HepG2 (cell line): ENCODE results near the gene GHR. TPM values are rescaled to one million over a fixed set of nuclear protein-coding genes. Genes with fewer than 3 reads are reported as not detected.

Experiments used
- ATF7 ChIP-seq, 2 experiments: fragments of 450-650 bp in 1 of 2; sonication (generic) in 1 of 2; formaldehyde crosslinking in 1 of 2; IDR thresholded peaks; 2 replicates each; pipeline versions ENCODE4 v1.4.0 to v1.6.1; 2016 to 2020; ENCODE audit warnings: antibody characterized with exemption in 1 of 2, mild to moderate bottlenecking in 1 of 2, missing genetic modification reagents in 1 of 2
- ELF3 ChIP-seq: IDR thresholded peaks from 2 replicates; pipeline ENCODE4 v1.6.1; 2016; ENCODE audit warnings: missing genetic modification reagents, missing compliant biosample characterization
- EZH2 ChIP-seq: conservative IDR thresholded peaks from 2 replicates; pipeline ENCODE4 v1.6.1; 2012; ENCODE audit warnings: mild to moderate bottlenecking, low read depth, low read length, moderate library complexity
- FOXP1 ChIP-seq, 2 experiments: fragments of 450-650 bp in 1 of 2; IDR thresholded peaks; 2 replicates each; pipeline ENCODE4 v1.6.1; 2017 to 2018; ENCODE audit warnings: antibody characterized with exemption in 1 of 2
- HIC2 ChIP-seq: sonication (generic); formaldehyde crosslinking; IDR thresholded peaks from 2 replicates; pipeline ENCODE4 v1.9.0; 2022; ENCODE audit warnings: low read depth, missing genetic modification reagents
- HNRNPL ChIP-seq: fragments of 200-400 bp; formaldehyde crosslinking; IDR thresholded peaks from 2 replicates; pipeline ENCODE4 v1.6.1; 2017; ENCODE audit warnings: mild to moderate bottlenecking, low read depth, low read length
- KLF6 ChIP-seq: IDR thresholded peaks from 2 replicates; pipeline ENCODE4 v1.8.0; 2016; ENCODE audit warnings: missing biosample characterization, missing genetic modification reagents
- MEIS1 ChIP-seq: sonication (generic); formaldehyde crosslinking; IDR thresholded peaks from 2 replicates; pipeline ENCODE4 v1.9.0; 2021; ENCODE audit warnings: mild to moderate bottlenecking, missing genetic modification reagents, moderate library complexity, borderline replicate concordance
- RFX1 ChIP-seq: fragments of 450-650 bp; IDR thresholded peaks from 2 replicates; pipeline ENCODE4 v1.6.1; 2017
- RXRB ChIP-seq: IDR thresholded peaks from 2 replicates; pipeline ENCODE4 v1.6.1; 2016; ENCODE audit warnings: borderline replicate concordance, missing genetic modification reagents, missing compliant biosample characterization
- SATB2 ChIP-seq: sonication (generic); formaldehyde crosslinking; IDR thresholded peaks from 2 replicates; pipeline ENCODE4 v1.5.0; 2020; ENCODE audit warnings: missing genetic modification reagents
- SIN3A ChIP-seq: IDR thresholded peaks from 2 replicates; pipeline ENCODE4 v1.6.1; 2011; ENCODE audit warnings: low read depth, mild to moderate bottlenecking, control low read depth, low read length, borderline replicate concordance
- TBX3 ChIP-seq: fragments of 450-650 bp; IDR thresholded peaks from 2 replicates; pipeline ENCODE4 v1.6.1; 2017; ENCODE audit warnings: antibody characterized with exemption, mild to moderate bottlenecking, inconsistent platforms, borderline replicate concordance
- TCF7L2 ChIP-seq: IDR thresholded peaks from 2 replicates; pipeline ENCODE4 v1.6.1; 2011; ENCODE audit warnings: mild to moderate bottlenecking, low read depth, low read length, moderate library complexity
- TOE1 ChIP-seq: sonication (generic); formaldehyde crosslinking; IDR thresholded peaks from 2 replicates; pipeline ENCODE4 v1.4.0; 2020; ENCODE audit warnings: mild to moderate bottlenecking, missing genetic modification reagents
- ZNF275 ChIP-seq: sonication (generic); formaldehyde crosslinking; IDR thresholded peaks from 2 replicates; pipeline ENCODE4 v1.8.0; 2022; ENCODE audit warnings: missing genetic modification reagents, mild to moderate bottlenecking, inconsistent platforms, borderline replicate concordance
- ZNF30 ChIP-seq: sonication (generic); formaldehyde crosslinking; IDR thresholded peaks from 2 replicates; pipeline ENCODE4 v1.5.0; 2020; ENCODE audit warnings: mild to moderate bottlenecking, missing genetic modification reagents
- ZNF382 ChIP-seq: sonication (generic); formaldehyde crosslinking; IDR thresholded peaks from 2 replicates; pipeline ENCODE4 v1.5.0; 2020; ENCODE audit warnings: missing genetic modification reagents, mild to moderate bottlenecking, borderline replicate concordance
- ZNF484 ChIP-seq: sonication (generic); formaldehyde crosslinking; IDR thresholded peaks from 2 replicates; pipeline ENCODE4 v1.5.1; 2020; ENCODE audit warnings: mild to moderate bottlenecking, low read depth, missing genetic modification reagents, borderline replicate concordance
- ZNF670 ChIP-seq: sonication (generic); formaldehyde crosslinking; IDR thresholded peaks from 2 replicates; pipeline ENCODE4 v1.8.0; 2022; ENCODE audit warnings: mild to moderate bottlenecking, missing genetic modification reagents, borderline replicate concordance
- ZNF724P ChIP-seq: sonication (generic); formaldehyde crosslinking; IDR thresholded peaks from 2 replicates; pipeline ENCODE4 v1.8.0; 2022; ENCODE audit warnings: missing genetic modification reagents, borderline replicate concordance
- ZSCAN25 ChIP-seq: sonication (generic); formaldehyde crosslinking; IDR thresholded peaks from 2 replicates; pipeline ENCODE4 v1.8.0; 2022; ENCODE audit warnings: mild to moderate bottlenecking, missing genetic modification reagents
- polyA plus RNA-seq, 8 experiments: library from polyadenylated mRNA; depleted of rRNA in 3 of 8; stranded (reverse) in 7 of 8; unstranded in 1 of 8; fragments of >200 nt; fragmentation: Illumina TruSeq in 4 of 8; extraction: Trizol in 4 of 8; gene quantifications; 2 replicates each; pipeline versions ENCODE4 v1.2.1 to v1.2.3, GENCODE V29; 2011 to 2016; ENCODE audit warnings: low read depth in 4 of 8, missing spikeins in 1 of 8, mixed read lengths in 1 of 8; ENCODE audit not compliant: insufficient read depth in 1 of 8
- total RNA-seq, 5 experiments: library from RNA; depleted of rRNA; stranded (reverse); fragments of >200 nt; fragmentation: Illumina TruSeq; extraction: Trizol; gene quantifications; 2 replicates each; pipeline ENCODE4 v1.2.3, GENCODE V29; 2016; ENCODE audit warnings: low read depth in 1 of 5
- TF ChIP-seq, protein P1 (sequence below): sonication (generic); formaldehyde crosslinking; IDR thresholded peaks from 2 replicates; pipeline ENCODE4 v1.4.0; 2020; ENCODE audit warnings: missing genetic modification reagents
- TF ChIP-seq, protein P2 (sequence below): sonication (generic); formaldehyde crosslinking; IDR thresholded peaks from 2 replicates; pipeline ENCODE4 v1.5.0; 2020; ENCODE audit warnings: mild to moderate bottlenecking, missing genetic modification reagents

Gene GHR
- total and polyA plus RNA-seq, 2 of the 13 experiments (the other 11 are each of a cell fraction or from before 2014, with no cell fraction given), result 0.07 TPM; not detected in 1

DNA sequence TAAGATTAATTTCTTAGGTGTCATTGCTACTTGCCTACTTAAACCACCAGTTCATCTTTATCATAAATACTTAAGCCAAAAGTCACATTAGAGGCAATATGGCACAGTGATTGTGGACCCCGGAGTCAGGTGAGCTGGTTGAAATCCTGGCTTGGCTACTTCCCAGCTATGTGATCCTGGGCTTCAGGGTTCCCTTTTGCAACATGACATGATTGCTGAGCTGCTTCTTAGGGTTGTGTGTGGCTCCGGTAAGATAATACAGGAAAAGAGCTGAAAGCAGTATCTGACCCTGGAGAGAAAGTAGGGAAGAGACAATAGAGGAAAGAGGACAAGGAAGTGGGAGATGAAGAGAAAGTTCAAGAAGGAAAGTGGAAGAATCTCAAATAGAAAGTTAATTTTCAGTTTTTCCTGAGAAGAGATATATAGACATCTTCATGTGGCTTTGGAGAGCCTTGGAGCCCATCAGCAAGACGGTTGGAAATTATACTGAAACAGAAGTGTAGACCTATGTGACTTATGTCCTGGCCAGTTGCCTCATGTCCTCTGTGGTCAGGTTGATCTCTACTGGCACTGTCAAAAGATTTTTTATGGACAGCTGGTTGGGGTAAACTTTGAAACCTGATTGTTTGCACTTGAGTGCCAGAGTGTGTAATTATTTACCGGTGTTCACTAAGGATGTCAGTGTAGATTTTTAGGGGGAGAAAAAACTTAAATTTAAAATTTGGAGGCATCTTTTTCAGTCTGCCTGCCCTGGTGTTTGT is 93.2 kb downstream of the GHR start (continued):
- TF ChIP-seq, protein P1, sequence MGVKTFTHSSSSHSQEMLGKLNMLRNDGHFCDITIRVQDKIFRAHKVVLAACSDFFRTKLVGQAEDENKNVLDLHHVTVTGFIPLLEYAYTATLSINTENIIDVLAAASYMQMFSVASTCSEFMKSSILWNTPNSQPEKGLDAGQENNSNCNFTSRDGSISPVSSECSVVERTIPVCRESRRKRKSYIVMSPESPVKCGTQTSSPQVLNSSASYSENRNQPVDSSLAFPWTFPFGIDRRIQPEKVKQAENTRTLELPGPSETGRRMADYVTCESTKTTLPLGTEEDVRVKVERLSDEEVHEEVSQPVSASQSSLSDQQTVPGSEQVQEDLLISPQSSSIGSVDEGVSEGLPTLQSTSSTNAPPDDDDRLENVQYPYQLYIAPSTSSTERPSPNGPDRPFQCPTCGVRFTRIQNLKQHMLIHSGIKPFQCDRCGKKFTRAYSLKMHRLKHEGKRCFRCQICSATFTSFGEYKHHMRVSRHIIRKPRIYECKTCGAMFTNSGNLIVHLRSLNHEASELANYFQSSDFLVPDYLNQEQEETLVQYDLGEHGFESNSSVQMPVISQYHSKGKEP (CRISPR knock-in tag), result no peak
- TF ChIP-seq SATB2 (CRISPR knock-in tag) (no peak), RFX1 (no peak), KLF6 (CRISPR knock-in tag) (no peak), ZNF30 (CRISPR knock-in tag) (no peak), ZSCAN25 (CRISPR knock-in tag) (no peak), RXRB (CRISPR knock-in tag) (no peak), TBX3 (no peak), ZNF484 (CRISPR knock-in tag) (no peak), ZNF670 (CRISPR knock-in tag) (no peak), EZH2 (no peak), ZNF275 (CRISPR knock-in tag) (no peak), ZNF382 (no peak), MEIS1 (no peak), FOXP1 (IDR thresholded peaks at IDR 0.05) (no peak), FOXP1 (CRISPR knock-in tag; IDR thresholded peaks at IDR 0.05) (0 out of 2 replicates have a peak, but pooled peaks have one; percentile 22), HIC2 (CRISPR knock-in tag) (no peak), TOE1 (no peak), ATF7 (IDR thresholded peaks at IDR 0.05) (no peak), ATF7 (CRISPR knock-in tag; IDR thresholded peaks at IDR 0.05) (no peak), TCF7L2 (no peak), SIN3A (no peak), ZNF724P (CRISPR knock-in tag) (no peak), HNRNPL (no peak), ELF3 (CRISPR knock-in tag) (no peak)
- TF ChIP-seq, protein P2, sequence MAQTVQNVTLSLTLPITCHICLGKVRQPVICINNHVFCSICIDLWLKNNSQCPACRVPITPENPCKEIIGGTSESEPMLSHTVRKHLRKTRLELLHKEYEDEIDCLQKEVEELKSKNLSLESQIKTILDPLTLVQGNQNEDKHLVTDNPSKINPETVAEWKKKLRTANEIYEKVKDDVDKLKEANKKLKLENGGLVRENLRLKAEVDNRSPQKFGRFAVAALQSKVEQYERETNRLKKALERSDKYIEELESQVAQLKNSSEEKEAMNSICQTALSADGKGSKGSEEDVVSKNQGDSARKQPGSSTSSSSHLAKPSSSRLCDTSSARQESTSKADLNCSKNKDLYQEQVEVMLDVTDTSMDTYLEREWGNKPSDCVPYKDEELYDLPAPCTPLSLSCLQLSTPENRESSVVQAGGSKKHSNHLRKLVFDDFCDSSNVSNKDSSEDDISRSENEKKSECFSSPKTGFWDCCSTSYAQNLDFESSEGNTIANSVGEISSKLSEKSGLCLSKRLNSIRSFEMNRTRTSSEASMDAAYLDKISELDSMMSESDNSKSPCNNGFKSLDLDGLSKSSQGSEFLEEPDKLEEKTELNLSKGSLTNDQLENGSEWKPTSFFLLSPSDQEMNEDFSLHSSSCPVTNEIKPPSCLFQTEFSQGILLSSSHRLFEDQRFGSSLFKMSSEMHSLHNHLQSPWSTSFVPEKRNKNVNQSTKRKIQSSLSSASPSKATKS (CRISPR knock-in tag), result no peak
